Endodermal cell (in vitro differentiated cells): ENCODE data around the gene FAN1. TPM values are rescaled to one million over a fixed set of nuclear protein-coding genes. Genes with fewer than 3 reads are reported as not detected.

Source experiments
- DNase-seq: peaks from one replicate; pipeline ENCODE4 v3.0.0-alpha.2; 2017
- H3K27ac ChIP-seq: 2 replicates; pipeline ENCODE4 v1.5.1; 2013; ENCODE audit warnings: mild to moderate bottlenecking, low read depth, low read length, moderate library complexity
- H3K27me3 ChIP-seq: 2 replicates; pipeline ENCODE4 v1.6.1; 2013; ENCODE audit warnings: mild to moderate bottlenecking, low read length, moderate library complexity; ENCODE audit not compliant: insufficient read depth, control insufficient read depth, poor library complexity, severe bottlenecking
- H3K36me3 ChIP-seq: 2 replicates; pipeline ENCODE4 v1.7.0; 2013; ENCODE audit warnings: mild to moderate bottlenecking, low read length, moderate library complexity; ENCODE audit not compliant: control insufficient read depth, insufficient read depth
- H3K4me1 ChIP-seq: one replicate; pipeline ENCODE4 v1.7.0; 2013; ENCODE audit warnings: low read length; ENCODE audit not compliant: control insufficient read depth, insufficient read depth
- H3K4me3 ChIP-seq: 2 replicates; pipeline ENCODE4 v1.5.1; 2013; ENCODE audit warnings: mild to moderate bottlenecking, low read length, moderate library complexity
- H3K9ac ChIP-seq: 2 replicates; pipeline ENCODE4 v1.6.1; 2013; ENCODE audit warnings: mild to moderate bottlenecking, low read length, moderate library complexity; ENCODE audit not compliant: poor library complexity, severe bottlenecking; ENCODE audit errors: extremely low read depth
- H3K9me3 ChIP-seq: 2 replicates; pipeline ENCODE4 v1.6.1; 2013; ENCODE audit warnings: mild to moderate bottlenecking, low read length, moderate library complexity; ENCODE audit not compliant: control insufficient read depth
- H3K27ac Mint-ChIP-seq: 2 replicates; pipeline ENCODE4 v1.8.0; 2020; ENCODE audit warnings: mixed read lengths
- H3K27me3 Mint-ChIP-seq: 2 replicates; pipeline ENCODE4 v1.8.0; 2021; ENCODE audit warnings: mild to moderate bottlenecking, mixed read lengths; ENCODE audit not compliant: insufficient read depth
- H3K36me3 Mint-ChIP-seq: 2 replicates; pipeline ENCODE4 v1.8.0; 2020; ENCODE audit warnings: low read depth, mixed read lengths
- H3K4me1 Mint-ChIP-seq: 2 replicates; pipeline ENCODE4 v1.8.0; 2020; ENCODE audit warnings: mixed read lengths
- H3K4me3 Mint-ChIP-seq: 2 replicates; pipeline ENCODE4 v1.8.0; 2020; ENCODE audit warnings: mild to moderate bottlenecking, moderate library complexity, mixed read lengths
- H3K9me3 Mint-ChIP-seq: 2 replicates; pipeline ENCODE4 v1.8.0; 2020; ENCODE audit warnings: mild to moderate bottlenecking, mixed read lengths
- CTCF ChIP-seq: fragments of 200-600 bp; sonication (generic); conservative IDR thresholded peaks from 2 replicates; pipeline ENCODE4 v1.5.0; 2021; ENCODE audit warnings: antibody characterized with exemption, mild to moderate bottlenecking
- WGBS, 2 experiments: methylation state at CpG; one replicate each; pipeline versions ENCODE4 v1.1.5 to v1.1.7; 2013; ENCODE audit warnings: missing lambda C conversion rate in 2 of 2, mixed read lengths in 1 of 2; ENCODE audit not compliant: insufficient coverage in 1 of 2, insufficient read length in 1 of 2; 5-methylcytosine and 5-hydroxymethylcytosine counted together
- total RNA-seq, 2 donors: library from RNA; stranded (reverse); fragmentation: NEBNext Ultra II Directional in 1 of 2; extraction: Animal tissue kit (Norgen Biotek cat#: 25700) in 1 of 2; gene quantifications; 2 replicates in 1 of 2; 3 replicates in 1 of 2; pipeline ENCODE4 v1.2.1, GENCODE V29; 2021

The FAN1 gene
- total RNA-seq, 2 donors from 2014 or later, result 20.0 to 25.9 TPM

- Mint-ChIP-seq H3K27ac (no peak overlapping the region), H3K4me3 (no peak overlapping the region)
These were observed 1.8 kb upstream of the FAN1 start for GRCh38 chr15:30901889-30902288.

GRCh38 chr15:30904812-30905211 is 1.1 kb downstream of the FAN1 start:
- H3K9me3 ChIP-seq, result no peaks in the 10 kb centered on the region
- Mint-ChIP-seq H3K4me3 (peak overlapping the region; percentile 84), H3K27me3 (no peaks in the 10 kb centered on the region), H3K27ac (no peak overlapping the region), H3K4me1 (peaks cover 2% of the 10 kb centered on the region), H3K9me3 (no peaks in the 10 kb centered on the region), H3K36me3 (peaks cover 19% of the 10 kb centered on the region)
- no peaks in the 10 kb centered on the region for H3K4me1 ChIP-seq
- peaks cover 15% of the 10 kb centered on the region for H3K36me3 ChIP-seq
- DNase-seq, result no peak
- no peaks in the 10 kb centered on the region for H3K27me3 ChIP-seq
- no peak for TF ChIP-seq CTCF
- H3K27ac ChIP-seq, result no peak overlapping the region
- peak overlapping the region; percentile 96 for H3K4me3 ChIP-seq
- no peak overlapping the region for H3K9ac ChIP-seq
- 93 to 96% methylated on average over 4 to 5 of the region's 5 CpGs for WGBS, 2 experiments

More at GRCh38 chr15:30901889-30902288, 1.8 kb upstream of the FAN1 start:
- Histone ChIP-seq H3K27ac (no peak overlapping the region), H3K4me1 (no peaks in the 10 kb centered on the region), H3K27me3 (no peaks in the 10 kb centered on the region), H3K4me3 (no peak overlapping the region), H3K36me3 (peaks cover 6% of the 10 kb centered on the region), H3K9me3 (no peaks in the 10 kb centered on the region), H3K9ac (no peak overlapping the region)
- peaks cover 2% of the 10 kb centered on the region for H3K4me1 Mint-ChIP-seq
- no peaks in the 10 kb centered on the region for H3K9me3 Mint-ChIP-seq
- peaks cover 5% of the 10 kb centered on the region for H3K36me3 Mint-ChIP-seq
- peak; percentile 18 for TF ChIP-seq CTCF
- H3K27me3 Mint-ChIP-seq, result no peaks in the 10 kb centered on the region
- no peak for DNase-seq
- 94 to 100% methylated on average over 1 of the region's 1 CpG for WGBS, 2 experiments

- Histone ChIP-seq H3K9ac (no peak overlapping the region), H3K27me3 (no peaks in the 10 kb centered on the region), H3K9me3 (no peaks in the 10 kb centered on the region), H3K4me1 (no peaks in the 10 kb centered on the region), H3K4me3 (no peak overlapping the region), H3K36me3 (peaks cover 21% of the 10 kb centered on the region), H3K27ac (no peak overlapping the region)
- Mint-ChIP-seq H3K36me3 (peaks cover 22% of the 10 kb centered on the region), H3K27ac (no peak overlapping the region), H3K4me3 (no peak overlapping the region), H3K9me3 (no peaks in the 10 kb centered on the region), H3K4me1 (peaks cover 2% of the 10 kb centered on the region), H3K27me3 (no peaks in the 10 kb centered on the region)
- DNase-seq, result no peak
- 88 to 89% methylated on average over 4 to 5 of the region's 5 CpGs for WGBS, 2 experiments
- peak; percentile 44 for TF ChIP-seq CTCF
These were observed 2.1 kb downstream of the FAN1 start for GRCh38 chr15:30905821-30906220.
